GM12892 (cell line): ENCODE data around the gene SPAM1. TPM values are rescaled to one million over a fixed set of nuclear protein-coding genes. Genes with fewer than 3 reads are reported as not detected.
"Not testable (repeated sequence)": the region's sequence is repeated elsewhere in the genome, so short reads cannot be mapped to it uniquely, and the experiment has no call there.

ENCODE experiments used
- DNase-seq: peaks from one replicate; pipeline ENCODE4 v3.0.0; 2011; ENCODE audit not compliant: insufficient read length
- FAIRE-seq: peaks from 2 replicates; lab custom pipeline; 2011; peaks lifted over from hg19 to GRCh38; lab: Jason Lieb, UNC
- POLR2A ChIP-seq: IDR thresholded peaks from 2 replicates; pipeline ENCODE4 v1.6.1; 2011; ENCODE audit warnings: low read depth, low read length, control low read depth
- POLR2AphosphoS5 ChIP-seq: IDR thresholded peaks from 2 replicates; pipeline ENCODE4 v1.6.1; 2011; ENCODE audit warnings: low read depth, low read length, control low read depth
- TAF1 ChIP-seq: IDR thresholded peaks from 2 replicates; pipeline ENCODE4 v1.6.1; 2011; ENCODE audit warnings: low read depth, mild to moderate bottlenecking, control low read depth, low read length, borderline replicate concordance
- polyA plus RNA-seq: library from polyadenylated mRNA; unstranded; fragments of >200 nt; gene quantifications from one replicate; pipeline ENCODE4 v1.2.1, GENCODE V29; 2012; ENCODE audit warnings: missing spikeins, inconsistent platforms; ENCODE audit not compliant: missing spikeins

Gene SPAM1
- polyA plus RNA-seq: not detected

GRCh38 chr7:123924941-123925340 is at the start of gene SPAM1:
TSS of gene SPAM1 (plus strand) at chr7:123925241. CDS start at chr7:123953571, 28,330 bp downstream.
- no peak for FAIRE-seq
- TF ChIP-seq TAF1 (no peak), POLR2AphosphoS5 (no peak), POLR2A (no peak)
- no peak for DNase-seq

- FAIRE-seq: no peak
- TF ChIP-seq POLR2A: no peak
- TF ChIP-seq TAF1: no peak
- TF ChIP-seq POLR2AphosphoS5: no peak
- DNase-seq: no peak
Measured at GRCh38 chr7:123876557-123877256, 48.3 kb upstream of the SPAM1 start.

GRCh38 chr7:123879628-123880027 is 45.4 kb upstream of the SPAM1 start:
- TF ChIP-seq POLR2AphosphoS5 (no peak), TAF1 (no peak), POLR2A (no peak)
- DNase-seq (no peak), FAIRE-seq (no peak)

- no peak for FAIRE-seq
- no peak for DNase-seq
- TF ChIP-seq TAF1: no peak
- no peak for TF ChIP-seq POLR2A
Measured at GRCh38 chr7:123881300-123881699, 43.7 kb upstream of the SPAM1 start.

GRCh38 chr7:123883154-123883553 is 41.9 kb upstream of the SPAM1 start:
- FAIRE-seq (no peak), DNase-seq (no peak)
- TF ChIP-seq POLR2AphosphoS5 (no peak), TAF1 (no peak), POLR2A (no peak)

- FAIRE-seq (no peak), DNase-seq (no peak)
- no peak for TF ChIP-seq POLR2A
- no peak for TF ChIP-seq TAF1
- no peak for TF ChIP-seq POLR2AphosphoS5
Measured at GRCh38 chr7:123888192-123888591, 36.8 kb upstream of the SPAM1 start.

- not testable (repeated sequence) for FAIRE-seq, DNase-seq
Measured at GRCh38 chr7:123894753-123895152, 30.3 kb upstream of the SPAM1 start.

GRCh38 chr7:123901101-123901500 is 23.9 kb upstream of the SPAM1 start:
- DNase-seq (no peak), FAIRE-seq (no peak)
- TF ChIP-seq TAF1 (no peak), POLR2A (no peak), POLR2AphosphoS5 (no peak)

- FAIRE-seq: no peak
- no peak for DNase-seq
- TF ChIP-seq TAF1 (no peak), POLR2A (no peak), POLR2AphosphoS5 (no peak)
Measured at GRCh38 chr7:123905714-123906113, 19.3 kb upstream of the SPAM1 start.

- FAIRE-seq (no peak), DNase-seq (no peak)
- TF ChIP-seq POLR2A (no peak), POLR2AphosphoS5 (no peak), TAF1 (no peak)
Measured at GRCh38 chr7:123916240-123916724, 8.8 kb upstream of the SPAM1 start.

GRCh38 chr7:123917878-123918277 is 7.2 kb upstream of the SPAM1 start:
- DNase-seq (no peak), FAIRE-seq (no peak)
- TF ChIP-seq TAF1: no peak

- no peak for DNase-seq
- TF ChIP-seq POLR2AphosphoS5: no peak
- TF ChIP-seq TAF1: no peak
- TF ChIP-seq POLR2A: no peak
- FAIRE-seq: no peak
Measured at GRCh38 chr7:123918309-123918708, 6.7 kb upstream of the SPAM1 start.
